Measurements from ENCODE around the gene PSAP.

Gene PSAP

DNA sequence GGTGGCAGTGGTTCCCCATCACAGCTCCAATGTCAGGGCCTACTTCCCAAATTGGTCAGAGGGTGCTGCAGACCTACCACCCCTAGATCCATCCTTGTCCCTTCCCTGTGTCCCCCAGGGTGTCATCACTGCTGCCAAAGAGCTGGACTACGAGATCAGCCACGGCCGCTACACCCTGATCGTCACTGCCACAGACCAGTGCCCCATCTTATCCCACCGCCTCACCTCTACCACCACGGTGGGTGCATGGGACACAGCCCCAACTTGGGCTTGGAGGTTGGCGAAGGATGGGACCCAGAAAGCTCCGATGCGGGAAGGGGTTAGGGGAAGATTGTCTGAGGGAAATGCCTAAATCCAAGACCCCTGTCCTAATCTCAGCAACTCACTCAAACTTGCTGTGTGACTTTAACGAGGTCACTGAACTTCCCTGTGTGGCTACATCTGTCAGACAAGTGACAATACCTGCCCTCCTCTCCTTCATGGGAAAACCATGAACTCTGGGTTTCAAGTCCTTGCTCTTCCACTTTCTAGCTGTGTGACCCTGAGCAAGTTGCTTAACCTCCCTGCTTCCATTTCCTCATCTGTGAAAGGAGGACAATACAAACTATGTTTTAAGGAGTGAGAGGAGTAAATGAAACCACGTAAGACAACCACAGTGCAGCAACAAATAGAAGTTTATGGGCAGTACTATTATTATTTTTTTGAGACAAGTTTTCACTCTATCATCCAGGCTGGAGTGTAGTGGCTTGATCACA lies 72.8 kb downstream of the PSAP start:
- H3K36me3 ChIP-seq (ENCODE audit: low read length): no peaks in the 10 kb centered on the region
- H3K4me3 ChIP-seq (ENCODE audit: insufficient read depth, low read length, poor library complexity, severe bottlenecking): no peak overlapping the region
- H3K27me3 ChIP-seq (ENCODE audit: low read length): no peaks in the 10 kb centered on the region
- no peaks in the 10 kb centered on the region for H3F3A ChIP-seq (ENCODE audit: insufficient read depth)
- H3K27ac ChIP-seq (ENCODE audit: low read depth, low read length): no peak overlapping the region
- no peak overlapping the region for H3K4me2 ChIP-seq (ENCODE audit: low read depth, low read length, poor library complexity, severe bottlenecking)
- no peaks in the 10 kb centered on the region for H3K9me2 ChIP-seq (replicated peaks; ENCODE audit: insufficient read depth, low read length)
- no peaks in the 10 kb centered on the region for H3K9me3 ChIP-seq (ENCODE audit: insufficient read depth, low read length)
- H3K9ac ChIP-seq (ENCODE audit: low read length): no peak overlapping the region
- H3K79me2 ChIP-seq (ENCODE audit: insufficient read depth, low read length): no peaks in the 10 kb centered on the region
- H2AFZ ChIP-seq (ENCODE audit: low read depth, low read length, severe bottlenecking): no peak overlapping the region
- no peak for TF ChIP-seq EZH2phosphoT487 (conservative IDR thresholded peaks at IDR 0.05; ENCODE audit: low read length)
- TF ChIP-seq, protein P1, sequence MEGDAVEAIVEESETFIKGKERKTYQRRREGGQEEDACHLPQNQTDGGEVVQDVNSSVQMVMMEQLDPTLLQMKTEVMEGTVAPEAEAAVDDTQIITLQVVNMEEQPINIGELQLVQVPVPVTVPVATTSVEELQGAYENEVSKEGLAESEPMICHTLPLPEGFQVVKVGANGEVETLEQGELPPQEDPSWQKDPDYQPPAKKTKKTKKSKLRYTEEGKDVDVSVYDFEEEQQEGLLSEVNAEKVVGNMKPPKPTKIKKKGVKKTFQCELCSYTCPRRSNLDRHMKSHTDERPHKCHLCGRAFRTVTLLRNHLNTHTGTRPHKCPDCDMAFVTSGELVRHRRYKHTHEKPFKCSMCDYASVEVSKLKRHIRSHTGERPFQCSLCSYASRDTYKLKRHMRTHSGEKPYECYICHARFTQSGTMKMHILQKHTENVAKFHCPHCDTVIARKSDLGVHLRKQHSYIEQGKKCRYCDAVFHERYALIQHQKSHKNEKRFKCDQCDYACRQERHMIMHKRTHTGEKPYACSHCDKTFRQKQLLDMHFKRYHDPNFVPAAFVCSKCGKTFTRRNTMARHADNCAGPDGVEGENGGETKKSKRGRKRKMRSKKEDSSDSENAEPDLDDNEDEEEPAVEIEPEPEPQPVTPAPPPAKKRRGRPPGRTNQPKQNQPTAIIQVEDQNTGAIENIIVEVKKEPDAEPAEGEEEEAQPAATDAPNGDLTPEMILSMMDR (IDR thresholded peaks at IDR 0.05; ENCODE audit: insufficient read depth, low read length, poor library complexity, severe bottlenecking): no peak
- H4K20me1 ChIP-seq (ENCODE audit: low read depth, low read length): no peaks in the 10 kb centered on the region

DNA sequence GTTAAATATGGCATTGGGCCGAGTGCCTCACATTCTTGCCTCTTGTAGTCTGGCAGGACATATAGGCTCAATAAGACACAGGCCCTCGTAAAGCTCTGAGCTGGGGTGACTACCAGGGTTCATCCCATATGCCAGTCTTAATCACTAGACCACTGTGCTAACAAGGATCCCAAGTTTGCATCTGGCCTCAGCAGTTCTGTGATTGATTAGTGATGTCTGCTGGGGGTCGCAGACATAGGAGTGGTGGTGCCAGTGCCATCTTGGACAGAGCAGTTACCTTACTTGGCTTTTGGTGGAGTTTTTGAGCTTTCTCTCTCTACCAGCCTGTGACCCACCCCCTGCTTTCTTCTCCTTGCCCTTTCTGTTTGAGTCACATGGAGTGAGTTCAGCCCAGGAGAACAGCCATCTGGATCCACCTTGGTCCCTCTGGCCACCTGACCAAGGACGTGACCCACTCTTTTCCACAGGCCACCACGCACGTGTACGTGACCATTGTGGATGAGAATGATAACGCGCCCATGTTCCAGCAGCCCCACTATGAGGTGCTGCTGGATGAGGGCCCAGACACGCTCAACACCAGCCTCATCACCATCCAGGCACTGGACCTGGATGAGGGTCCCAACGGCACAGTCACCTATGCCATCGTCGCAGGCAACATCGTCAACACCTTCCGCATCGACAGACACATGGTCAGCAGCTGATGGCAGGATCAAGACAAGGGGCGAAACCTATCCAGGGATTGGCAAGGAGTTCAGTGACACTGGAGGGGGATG lies 73.7 kb downstream of the PSAP start:
- Histone ChIP-seq H2AFZ (ENCODE audit: low read depth, low read length, severe bottlenecking) (no peak overlapping the region), H3K4me3 (ENCODE audit: insufficient read depth, low read length, poor library complexity, severe bottlenecking) (no peak overlapping the region), H3K9ac (ENCODE audit: low read length) (no peak overlapping the region), H3K27me3 (ENCODE audit: low read length) (no peaks in the 10 kb centered on the region), H3F3A (ENCODE audit: insufficient read depth) (no peaks in the 10 kb centered on the region), H3K9me2 (replicated peaks; ENCODE audit: insufficient read depth, low read length) (no peaks in the 10 kb centered on the region), H3K27ac (ENCODE audit: low read depth, low read length) (no peak overlapping the region), H3K79me2 (ENCODE audit: insufficient read depth, low read length) (no peaks in the 10 kb centered on the region), H3K9me3 (ENCODE audit: insufficient read depth, low read length) (no peaks in the 10 kb centered on the region), H3K36me3 (ENCODE audit: low read length) (no peaks in the 10 kb centered on the region), H4K20me1 (ENCODE audit: low read depth, low read length) (no peaks in the 10 kb centered on the region), H3K4me2 (ENCODE audit: low read depth, low read length, poor library complexity, severe bottlenecking) (no peak overlapping the region)
- TF ChIP-seq, protein P1 (IDR thresholded peaks at IDR 0.05; ENCODE audit: insufficient read depth, low read length, poor library complexity, severe bottlenecking): no peak
- TF ChIP-seq EZH2phosphoT487 (conservative IDR thresholded peaks at IDR 0.05; ENCODE audit: low read length): no peak

DNA sequence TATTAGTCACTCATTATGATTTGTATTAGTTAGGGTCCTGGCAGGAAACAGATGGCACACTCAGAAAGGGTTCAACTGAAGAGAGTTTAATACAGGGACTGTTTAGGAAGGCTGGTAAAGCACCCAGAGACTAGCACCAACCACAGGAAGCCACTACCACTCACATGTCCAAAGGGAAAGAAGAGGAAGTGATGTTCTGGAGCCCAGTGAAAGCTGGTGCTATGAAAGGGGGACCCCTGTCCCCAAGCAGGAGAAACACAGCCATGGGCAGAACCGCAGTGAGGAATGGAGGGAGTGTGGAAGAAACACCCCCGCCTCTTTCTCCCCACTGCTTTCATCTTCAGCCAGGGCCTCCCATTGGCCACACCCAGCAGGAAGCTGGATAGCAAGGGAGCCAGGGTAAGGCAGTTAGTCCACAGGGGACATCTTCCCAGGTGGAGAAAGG lies 74.5 kb downstream of the PSAP start:
- Histone ChIP-seq H4K20me1 (ENCODE audit: low read depth, low read length) (no peaks in the 10 kb centered on the region), H3K27ac (ENCODE audit: low read depth, low read length) (no peak overlapping the region), H3K4me2 (ENCODE audit: low read depth, low read length, poor library complexity, severe bottlenecking) (no peak overlapping the region), H3K9me2 (replicated peaks; ENCODE audit: insufficient read depth, low read length) (no peaks in the 10 kb centered on the region), H3K9me3 (ENCODE audit: insufficient read depth, low read length) (no peaks in the 10 kb centered on the region), H3K36me3 (ENCODE audit: low read length) (no peaks in the 10 kb centered on the region), H3K79me2 (ENCODE audit: insufficient read depth, low read length) (no peaks in the 10 kb centered on the region), H3K9ac (ENCODE audit: low read length) (no peak overlapping the region), H3K27me3 (ENCODE audit: low read length) (no peaks in the 10 kb centered on the region), H2AFZ (ENCODE audit: low read depth, low read length, severe bottlenecking) (no peak overlapping the region), H3F3A (ENCODE audit: insufficient read depth) (no peaks in the 10 kb centered on the region), H3K4me3 (ENCODE audit: insufficient read depth, low read length, poor library complexity, severe bottlenecking) (no peak overlapping the region)
- TF ChIP-seq EZH2phosphoT487 (conservative IDR thresholded peaks at IDR 0.05; ENCODE audit: low read length): no peak
- TF ChIP-seq, protein P1 (IDR thresholded peaks at IDR 0.05; ENCODE audit: insufficient read depth, low read length, poor library complexity, severe bottlenecking): no peak

Data from SU-DHL-6 (cell line).